Stimulated activated CD8-positive, alpha-beta memory T cell treated with anti-CD3 and anti-CD28 coated beads, Interleukin-4, amount 100 ng/mL, for 24 hours (primary cell): Measurements from ENCODE around the gene GNG4.

ENCODE experiments used
- DNase-seq: peaks from one replicate; pipeline ENCODE4 v3.0.0-alpha.2; 2020; ENCODE audit warnings: low read depth

The GNG4 gene

GRCh38 chr1:235533476-235534168 lies 116.0 kb downstream of the GNG4 start:
- no peak for DNase-seq

- no peak for DNase-seq
Observed at GRCh38 chr1:235532360-235532759, 117.2 kb downstream of the GNG4 start.

- no peak for DNase-seq
Observed at GRCh38 chr1:235527196-235527814, 122.3 kb downstream of the GNG4 start.

- no peak for DNase-seq
Observed at GRCh38 chr1:235525314-235525713, 124.3 kb downstream of the GNG4 start.

GRCh38 chr1:235516862-235517446 lies 132.6 kb downstream of the GNG4 start:
- no peak for DNase-seq

- no peak for DNase-seq
Observed at GRCh38 chr1:235515844-235516512, 133.6 kb downstream of the GNG4 start.

- DNase-seq: no peak
Observed at GRCh38 chr1:235513495-235514366, 135.9 kb downstream of the GNG4 start.

- no peak for DNase-seq
Observed at GRCh38 chr1:235511470-235512240, 137.9 kb downstream of the GNG4 start.

- no peak for DNase-seq
Observed at GRCh38 chr1:235510823-235511222, 138.8 kb downstream of the GNG4 start.

GRCh38 chr1:235507623-235508022 lies 142.0 kb downstream of the GNG4 start:
- no peak for DNase-seq

GRCh38 chr1:235504494-235505222 lies 144.9 kb downstream of the GNG4 start:
- peak; percentile 96 for DNase-seq

GRCh38 chr1:235504122-235504493 lies 145.5 kb downstream of the GNG4 start, which contains the start of gene B3GALNT2:
TSS of gene B3GALNT2 (minus strand) at chr1:235504452. CDS start at chr1:235504252, 200 bp downstream.
- DNase-seq: no peak

- no peak for DNase-seq
Observed at GRCh38 chr1:235503403-235504121, 146.0 kb downstream of the GNG4 start.

GRCh38 chr1:235502601-235503402 lies 146.8 kb downstream of the GNG4 start:
- no peak for DNase-seq

- DNase-seq: no peak
Observed at GRCh38 chr1:235500971-235501540, 148.5 kb downstream of the GNG4 start.
